ENCODE data around the gene GRM7.

GRCh38 chr3:6860149-6860953 is 564 bp upstream of the GRM7 start:
- no peak for TF ChIP-seq EZH2phosphoT487 (IDR thresholded peaks at IDR 0.05; ENCODE audit: low read length)
- no peak for TF ChIP-seq CTCF (IDR thresholded peaks at IDR 0.05; ENCODE audit: low read length)
